Superior temporal gyrus (tissue), 1 donor: ENCODE results near the gene NUSAP1.
"Not testable (repeated sequence)": the region's sequence is repeated elsewhere in the genome, so short reads cannot be mapped to it uniquely, and the experiment has no call there.

Experiments
- DNase-seq: peaks from one replicate; pipeline ENCODE4 v3.0.0-alpha.2; 2016; ENCODE audit errors: extremely low spot score

NUSAP1 gene

GRCh38 chr15:41332194-41333025, at the start of gene NUSAP1, which contains the start of gene OIP5:
TSS of gene NUSAP1 (plus strand) at chr15:41332881. CDS start at chr15:41332958, 77 bp downstream.
TSS of gene OIP5 (minus strand) at chr15:41332591. CDS start at chr15:41332561, 30 bp downstream.
- peak; percentile 98 for DNase-seq

- DNase-seq, result not testable (repeated sequence)
Measured at GRCh38 chr15:41282980-41283652, 49.6 kb upstream of the NUSAP1 start.

DNA sequence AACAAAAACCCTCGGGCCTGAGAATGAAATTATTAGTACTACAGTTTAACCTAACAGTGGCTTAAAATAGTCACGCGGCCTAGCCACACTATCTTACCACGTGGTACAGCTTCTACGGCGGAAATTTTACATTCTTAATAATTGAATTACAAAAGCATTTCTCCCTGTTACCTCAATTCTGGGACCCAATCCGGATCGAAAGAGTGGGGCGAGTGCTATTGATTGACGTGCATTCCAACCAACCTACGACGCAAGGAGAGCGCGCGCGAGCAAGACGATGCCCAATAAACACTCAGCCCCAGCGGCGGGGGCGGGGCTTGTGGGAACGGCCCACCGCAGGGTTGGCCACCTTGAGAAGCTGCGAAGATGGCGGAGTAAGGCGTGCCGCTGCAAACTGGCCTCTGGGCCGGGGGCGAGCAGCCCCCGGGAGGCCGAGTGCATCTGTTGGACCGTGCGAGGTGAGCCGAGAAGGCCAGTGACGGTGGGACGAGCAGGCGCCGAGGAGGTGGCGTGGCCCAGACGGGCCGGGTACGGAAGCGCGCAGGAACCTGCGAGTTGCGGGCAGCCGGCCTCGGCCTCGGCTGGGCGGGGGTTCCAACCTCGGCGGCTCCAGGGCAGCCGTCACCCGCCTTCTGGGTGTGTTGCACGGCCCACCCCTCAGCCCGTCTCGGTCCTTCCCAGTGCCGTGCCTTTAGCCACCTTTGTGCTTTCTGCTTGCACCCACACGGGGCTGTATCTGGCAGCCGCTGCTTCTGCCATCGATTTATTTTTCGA, 48.8 kb upstream of the NUSAP1 start:
- peak; percentile 99 for DNase-seq

DNA sequence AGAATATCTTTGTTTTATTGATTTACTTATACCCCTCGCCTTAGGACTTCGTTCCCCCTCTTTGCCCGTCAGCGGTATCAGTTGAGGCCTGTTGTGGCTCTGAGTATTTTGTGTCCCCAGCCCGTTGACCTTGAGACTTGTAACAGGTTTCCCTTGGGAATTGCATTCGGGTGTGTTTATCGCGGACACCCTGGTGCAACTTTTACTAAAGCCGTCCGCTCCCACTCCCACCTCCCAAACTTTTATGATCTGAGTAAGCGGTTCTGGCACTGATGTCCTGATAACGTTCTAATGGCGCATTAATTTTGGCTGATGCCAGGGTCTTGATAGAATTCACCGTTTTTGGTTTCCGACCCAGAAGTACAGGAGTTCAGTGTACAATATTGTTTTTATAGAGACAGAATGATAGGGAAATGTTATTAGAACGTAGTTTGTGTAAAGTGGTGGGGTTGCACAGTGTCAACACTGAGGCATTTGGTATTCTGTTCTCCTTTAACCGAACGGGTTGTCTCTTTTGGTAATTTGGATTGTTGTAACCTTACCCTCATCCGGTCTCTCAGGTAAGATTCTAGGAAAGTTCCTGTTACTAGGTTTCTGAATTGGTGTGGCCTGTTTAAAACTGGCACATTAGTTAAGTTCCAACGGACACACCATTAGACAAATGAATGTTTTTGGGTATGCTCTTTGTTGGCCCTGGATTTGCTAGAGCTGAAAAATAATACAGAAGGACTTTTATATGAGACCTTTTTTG, 48.1 kb upstream of the NUSAP1 start:
- DNase-seq, result no peak

- DNase-seq, result no peak
Measured at GRCh38 chr15:41285285-41285684, 47.4 kb upstream of the NUSAP1 start.

DNA sequence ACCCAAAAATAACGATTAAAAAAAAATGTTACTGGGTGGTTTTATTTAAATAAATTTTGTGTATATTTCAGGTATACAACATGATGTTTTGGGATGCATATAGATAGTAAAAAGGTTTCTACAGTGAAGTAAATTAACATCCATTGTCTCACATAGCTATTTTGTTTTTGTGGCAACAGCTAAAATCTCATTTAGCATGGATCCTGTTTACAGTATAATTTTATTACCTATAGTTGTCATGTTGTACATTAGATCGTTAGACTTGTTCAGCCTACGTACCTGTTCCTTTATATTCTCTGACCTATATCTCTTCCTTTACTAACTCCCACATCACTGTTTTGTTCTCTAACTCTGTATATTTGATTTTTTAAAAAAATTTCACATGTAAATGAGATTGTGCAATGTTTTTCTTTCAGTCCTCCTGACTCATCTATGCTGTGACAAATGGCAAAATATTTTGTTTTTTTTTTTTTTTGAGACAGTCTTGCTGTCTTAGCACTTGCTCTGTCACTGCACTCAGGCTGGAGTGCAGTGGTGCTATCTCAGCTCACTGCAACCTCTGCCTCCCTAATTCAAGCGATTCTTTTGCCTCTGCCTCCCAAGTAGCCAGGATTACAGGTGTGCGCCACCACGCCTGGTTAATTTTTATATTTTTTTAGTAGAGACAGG, 45.9 kb upstream of the NUSAP1 start:
- DNase-seq, result no peak

- DNase-seq, result no peak
Measured at GRCh38 chr15:41288464-41288863, 44.2 kb upstream of the NUSAP1 start.

- DNase-seq, result no peak
Measured at GRCh38 chr15:41289953-41290352, 42.7 kb upstream of the NUSAP1 start.

DNA sequence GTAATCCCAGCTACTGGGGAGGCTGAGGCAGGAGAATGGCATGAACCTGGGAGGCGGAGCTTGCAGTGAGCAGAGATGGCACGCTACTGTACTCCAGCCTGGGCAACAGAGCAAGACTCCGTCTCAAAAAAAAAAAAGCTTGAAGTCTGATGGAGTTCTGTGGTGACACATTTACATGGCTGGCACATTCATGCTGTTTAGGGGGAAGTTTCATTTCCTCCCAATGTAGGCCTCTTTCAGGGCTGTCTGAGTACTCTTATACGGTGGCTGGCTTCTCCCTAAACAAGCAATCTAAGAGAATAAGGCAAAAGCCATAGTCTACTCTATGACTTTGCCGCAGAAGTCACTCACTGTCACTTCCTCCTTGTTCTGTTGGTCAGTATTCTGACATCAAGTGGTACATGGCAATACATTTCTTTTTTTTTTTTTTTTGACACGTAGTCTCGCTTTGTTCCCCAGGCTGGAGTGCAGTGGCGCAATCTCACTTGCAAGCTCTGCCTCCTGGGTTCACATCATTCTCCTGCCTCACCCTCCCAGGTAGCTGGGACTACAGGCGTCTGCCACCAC, 41.5 kb upstream of the NUSAP1 start:
- DNase-seq, result no peak

GRCh38 chr15:41292521-41292920, 40.2 kb upstream of the NUSAP1 start:
- DNase-seq, result no peak

GRCh38 chr15:41301139-41301538, 31.5 kb upstream of the NUSAP1 start:
- DNase-seq, result not testable (repeated sequence)

DNA sequence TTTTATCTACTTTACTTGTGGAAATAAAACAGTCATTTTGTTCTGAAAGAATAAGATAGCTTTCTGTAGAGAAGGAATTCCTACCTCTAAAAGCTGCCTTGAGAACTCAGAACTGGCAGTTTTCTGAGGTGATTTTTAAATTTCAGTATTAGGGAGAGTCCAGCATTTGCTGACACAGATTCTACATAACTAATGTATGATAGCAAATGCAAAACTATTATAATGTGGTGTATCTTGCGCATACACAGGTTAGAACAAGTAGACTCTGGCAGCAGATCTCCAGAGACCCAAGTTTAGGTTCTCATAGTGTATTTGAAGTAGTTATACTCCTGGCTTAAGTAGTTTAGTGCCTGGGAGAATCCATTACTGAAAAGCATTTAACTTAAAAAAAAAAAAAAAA, 31.1 kb upstream of the NUSAP1 start:
- no peak for DNase-seq

- DNase-seq, result no peak
Measured at GRCh38 chr15:41304149-41304770, 28.4 kb upstream of the NUSAP1 start.

GRCh38 chr15:41307679-41308078, 25.0 kb upstream of the NUSAP1 start:
- DNase-seq, result no peak

- no peak for DNase-seq
Measured at GRCh38 chr15:41309226-41309905, 23.3 kb upstream of the NUSAP1 start.

- not testable (repeated sequence) for DNase-seq
Measured at GRCh38 chr15:41320805-41321330, 11.8 kb upstream of the NUSAP1 start.

DNA sequence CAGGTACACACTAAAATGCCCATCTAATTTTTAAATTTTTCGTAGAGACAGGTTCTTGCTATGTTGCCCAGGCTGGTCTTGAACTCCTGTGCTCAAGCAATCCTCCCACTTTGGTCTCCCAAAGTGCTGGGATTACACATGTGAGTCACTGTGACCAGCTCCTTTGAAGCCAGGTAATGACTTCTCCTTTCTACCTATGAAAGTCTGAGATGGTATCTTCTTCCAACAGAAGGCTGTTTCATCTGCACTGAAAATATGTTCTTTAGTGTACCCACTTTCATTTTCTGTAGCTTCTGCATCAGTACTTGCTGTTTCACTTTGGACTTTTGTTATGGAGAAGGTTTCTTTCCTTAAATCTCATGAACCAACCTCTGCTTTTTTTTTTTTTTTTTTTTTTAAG, 9.1 kb upstream of the NUSAP1 start:
- DNase-seq, result no peak

- DNase-seq, result no peak
Measured at GRCh38 chr15:41331281-41331680, 1.4 kb upstream of the NUSAP1 start.

- peak; percentile 53 for DNase-seq
Measured at GRCh38 chr15:41331833-41332193, 868 bp upstream of the NUSAP1 start.
